ENCODE measurements around the gene HRCT1.
A peak's percentile ranks its signal among the peaks of the same experiment; 100 is the strongest.
"Not testable (repeated sequence)": the region's sequence is repeated elsewhere in the genome, so short reads cannot be mapped to it uniquely, and the experiment has no call there.

The HRCT1 gene

DNA sequence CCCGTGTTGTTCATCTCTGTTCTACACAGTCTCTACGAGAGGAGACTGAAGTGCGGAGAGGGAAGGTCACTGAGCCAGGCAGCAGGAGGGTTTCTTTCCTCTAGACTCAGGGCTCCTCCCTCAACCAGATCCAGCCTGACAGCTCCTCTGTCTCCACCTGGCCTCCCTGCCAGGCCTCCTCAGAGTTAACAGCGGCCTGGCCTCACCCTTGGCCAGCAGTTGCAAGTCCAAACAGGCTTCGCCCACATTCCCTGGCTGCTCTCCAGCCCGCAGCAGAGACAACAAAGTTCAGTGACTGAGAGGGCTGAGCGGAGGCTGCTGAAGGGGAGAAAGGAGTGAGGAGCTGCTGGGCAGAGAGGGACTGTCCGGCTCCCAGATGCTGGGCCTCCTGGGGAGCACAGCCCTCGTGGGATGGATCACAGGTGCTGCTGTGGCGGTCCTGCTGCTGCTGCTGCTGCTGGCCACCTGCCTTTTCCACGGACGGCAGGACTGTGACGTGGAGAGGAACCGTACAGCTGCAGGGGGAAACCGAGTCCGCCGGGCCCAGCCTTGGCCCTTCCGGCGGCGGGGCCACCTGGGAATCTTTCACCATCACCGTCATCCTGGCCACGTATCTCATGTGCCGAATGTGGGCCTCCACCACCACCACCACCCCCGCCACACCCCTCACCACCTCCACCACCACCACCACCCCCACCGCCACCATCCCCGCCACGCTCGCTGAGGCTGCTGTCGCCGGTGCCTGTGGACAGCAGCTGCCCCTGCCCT, at the start of gene HRCT1:
Gene HRCT1 (plus strand): TSS at position 291 of the 768 bp plus-strand sequence. CDS start 86 bp downstream, at position 377.
- no peak for DNase-seq (ENCODE audit: low read depth)

DNA sequence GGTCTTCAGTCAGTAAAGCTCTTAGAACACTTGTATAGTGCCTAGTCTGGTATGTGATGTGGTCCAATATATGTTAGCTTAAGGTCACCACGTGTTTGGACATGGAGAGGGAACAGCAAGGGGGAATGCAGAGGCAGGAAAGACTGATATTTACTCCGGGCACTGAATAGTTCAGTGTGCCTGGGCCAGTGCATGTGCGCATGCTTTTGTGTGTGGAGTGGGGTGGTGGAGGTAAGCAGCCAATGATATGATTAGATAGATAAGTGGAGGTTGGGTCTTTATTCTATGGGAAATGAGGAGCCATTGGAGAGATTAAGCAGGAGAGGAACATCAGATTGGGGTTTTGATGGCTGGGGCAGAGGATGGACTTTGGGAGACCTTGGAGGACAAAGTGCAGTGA, 49.8 kb upstream of the HRCT1 start:
- no peak for DNase-seq (ENCODE audit: low read depth)

DNA sequence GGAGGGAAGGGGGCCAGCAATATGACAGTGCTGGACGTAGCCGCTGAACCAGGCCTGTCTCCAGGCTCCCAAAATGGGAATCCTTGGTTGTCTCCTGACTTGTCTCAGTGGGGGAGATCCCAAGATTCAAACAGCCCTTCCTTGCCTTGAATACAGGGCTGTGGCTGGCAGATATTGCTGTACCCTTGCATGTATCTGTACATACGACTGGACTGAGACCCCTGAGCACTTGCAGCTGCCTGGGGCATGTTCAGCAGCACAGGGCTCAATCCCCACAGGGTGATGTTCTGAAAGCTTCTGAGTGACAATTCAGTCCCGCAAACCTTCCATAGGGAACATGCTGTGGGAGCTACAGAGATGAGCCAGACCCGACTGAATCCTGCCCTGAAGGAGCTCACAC, 49.1 kb upstream of the HRCT1 start:
- no peak for DNase-seq (ENCODE audit: low read depth)

DNA sequence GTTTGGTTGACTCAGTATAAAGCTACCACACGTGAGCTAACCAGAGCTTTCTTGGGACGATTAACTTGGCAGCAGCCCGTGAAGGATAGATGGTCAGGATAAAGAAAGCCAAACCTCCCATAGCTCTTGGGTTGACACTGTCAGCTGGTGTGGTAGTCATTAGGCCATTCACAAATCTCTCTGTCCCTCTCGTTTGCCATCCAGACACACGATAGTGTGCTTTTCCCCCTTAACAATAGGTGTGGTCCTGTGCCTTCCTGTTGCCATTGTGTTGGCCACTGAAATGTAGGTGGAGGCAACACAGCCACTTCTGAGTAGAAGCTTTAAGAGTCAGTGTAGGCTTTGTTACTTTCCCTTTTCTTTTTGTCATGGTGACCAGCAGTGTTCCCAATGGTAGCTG, 47.5 kb upstream of the HRCT1 start:
- DNase-seq (ENCODE audit: low read depth): no peak

DNA sequence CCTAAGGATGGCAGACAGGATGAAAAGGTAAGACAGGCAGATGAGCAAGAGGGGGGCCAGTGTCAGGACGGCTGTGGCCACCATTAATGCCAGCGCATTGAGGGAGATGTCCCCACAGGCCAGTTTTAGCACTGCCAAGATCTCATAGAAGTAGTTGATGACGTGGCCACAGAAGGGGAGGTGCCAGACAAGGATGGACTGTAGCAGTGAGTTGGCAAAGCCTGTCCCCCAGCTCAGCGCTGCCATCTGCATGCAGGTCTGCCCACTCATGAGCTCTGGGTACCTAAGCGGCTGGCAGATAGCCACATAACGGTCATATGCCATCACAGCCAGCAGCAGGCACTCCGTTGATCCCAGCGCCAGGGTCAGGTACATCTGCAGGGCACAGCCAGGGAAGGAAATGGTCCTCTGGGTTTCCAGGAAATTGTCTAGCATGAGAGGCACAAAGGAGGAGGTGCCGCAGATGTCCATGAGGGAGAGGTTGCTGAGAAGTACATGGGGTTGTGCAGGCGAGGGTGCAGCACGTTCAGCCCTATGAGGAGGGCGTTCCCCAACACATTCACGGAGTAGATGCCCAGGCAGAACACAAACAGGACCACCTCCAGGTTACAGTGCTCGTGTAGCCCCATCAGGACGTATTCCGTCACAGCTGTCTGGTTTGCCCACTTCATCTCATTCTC, 46.6 kb upstream of the HRCT1 start:
- no peak for DNase-seq (ENCODE audit: low read depth)

DNA sequence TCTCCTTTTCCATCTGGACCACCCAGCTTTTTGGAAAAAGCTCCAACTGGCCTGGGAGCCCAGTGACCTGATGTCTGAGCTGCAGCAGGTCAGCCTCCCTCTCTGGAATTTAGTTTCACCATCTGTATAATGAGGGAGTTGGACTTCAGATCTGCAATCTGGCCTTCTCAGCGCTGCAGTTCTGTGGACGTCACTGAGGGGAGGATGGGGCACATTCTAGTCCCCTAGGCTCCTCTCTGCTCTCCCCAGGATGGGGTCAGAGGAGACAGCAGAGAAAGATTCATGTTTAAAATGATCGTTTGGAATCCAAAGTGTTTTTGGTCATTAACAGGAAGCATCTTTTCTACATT, 46.0 kb upstream of the HRCT1 start:
- no peak for DNase-seq (ENCODE audit: low read depth)

DNA sequence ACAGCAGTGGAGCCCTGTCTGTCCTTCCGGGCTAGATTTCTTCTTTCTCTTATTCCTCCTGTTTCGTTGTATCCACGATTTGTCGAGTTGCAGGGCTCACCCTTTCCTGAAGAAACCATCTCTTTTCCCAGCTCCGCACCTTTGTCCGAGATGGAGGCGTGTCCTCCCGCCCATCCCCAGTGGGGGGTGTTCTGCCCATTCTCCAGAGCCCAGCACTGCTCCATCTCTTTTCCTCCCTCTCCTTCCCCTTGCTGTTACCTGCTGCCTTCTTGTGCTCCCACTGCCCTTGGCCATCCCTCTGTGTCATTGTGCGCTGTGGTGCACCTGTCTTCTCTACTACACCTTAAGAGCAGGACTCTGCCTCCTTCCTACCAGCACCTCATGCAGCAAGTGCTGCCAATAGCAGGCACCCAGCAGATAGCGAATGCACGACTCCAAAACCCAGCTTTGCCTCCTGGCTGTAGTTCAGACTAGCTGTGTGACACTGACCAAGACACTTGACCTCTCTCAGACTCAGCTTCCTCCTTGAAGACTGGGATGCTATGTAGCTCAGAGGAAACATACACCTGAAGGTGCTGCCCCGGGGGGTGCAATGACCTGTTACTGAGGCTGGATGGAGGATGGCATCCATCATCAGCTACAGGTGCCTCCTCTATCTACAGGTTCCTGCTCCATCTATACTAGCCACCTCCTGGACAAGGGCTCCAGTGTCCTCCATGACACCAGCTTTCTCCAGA, 44.7 kb upstream of the HRCT1 start:
- DNase-seq (ENCODE audit: low read depth): no peak

DNA sequence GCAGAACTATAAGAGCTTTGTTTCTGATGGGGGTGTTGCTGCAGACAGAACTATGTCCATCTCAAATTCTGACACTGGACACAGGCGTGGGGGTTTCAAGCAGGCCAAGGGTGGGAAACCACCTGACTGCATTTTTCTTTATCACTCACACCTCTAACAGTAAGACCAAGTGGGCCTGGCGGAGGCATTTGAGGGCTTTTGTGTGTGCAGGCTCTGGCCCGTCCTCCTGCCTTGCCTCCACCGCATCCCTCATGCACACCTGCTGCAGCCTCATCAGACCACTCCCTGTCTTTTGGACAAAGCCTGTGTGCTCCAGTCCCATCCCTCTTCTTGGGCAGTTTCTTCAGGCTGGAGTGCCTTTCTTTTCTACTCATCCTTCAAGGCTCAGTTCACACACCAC, 43.7 kb upstream of the HRCT1 start:
- no peak for DNase-seq (ENCODE audit: low read depth)

DNA sequence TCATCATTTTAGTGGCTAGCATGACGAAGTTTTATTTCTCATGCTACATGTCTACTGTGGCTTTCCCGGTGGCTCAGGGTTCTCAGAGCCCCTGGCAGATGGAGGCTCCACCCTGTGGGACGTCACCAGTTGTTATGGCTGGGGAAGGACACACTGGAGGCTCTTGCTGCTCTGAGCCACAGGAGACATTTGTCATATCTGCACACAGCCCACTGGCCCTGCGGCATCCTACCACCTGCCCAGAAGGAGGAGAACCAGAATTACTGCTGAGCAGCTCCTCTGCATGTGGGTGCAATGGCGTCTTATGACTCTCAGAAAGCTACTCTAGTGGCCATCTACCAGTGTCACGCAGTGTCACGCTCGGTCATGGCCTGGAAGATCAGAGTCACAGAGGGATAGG, 42.4 kb upstream of the HRCT1 start:
- no peak for DNase-seq (ENCODE audit: low read depth)

DNA sequence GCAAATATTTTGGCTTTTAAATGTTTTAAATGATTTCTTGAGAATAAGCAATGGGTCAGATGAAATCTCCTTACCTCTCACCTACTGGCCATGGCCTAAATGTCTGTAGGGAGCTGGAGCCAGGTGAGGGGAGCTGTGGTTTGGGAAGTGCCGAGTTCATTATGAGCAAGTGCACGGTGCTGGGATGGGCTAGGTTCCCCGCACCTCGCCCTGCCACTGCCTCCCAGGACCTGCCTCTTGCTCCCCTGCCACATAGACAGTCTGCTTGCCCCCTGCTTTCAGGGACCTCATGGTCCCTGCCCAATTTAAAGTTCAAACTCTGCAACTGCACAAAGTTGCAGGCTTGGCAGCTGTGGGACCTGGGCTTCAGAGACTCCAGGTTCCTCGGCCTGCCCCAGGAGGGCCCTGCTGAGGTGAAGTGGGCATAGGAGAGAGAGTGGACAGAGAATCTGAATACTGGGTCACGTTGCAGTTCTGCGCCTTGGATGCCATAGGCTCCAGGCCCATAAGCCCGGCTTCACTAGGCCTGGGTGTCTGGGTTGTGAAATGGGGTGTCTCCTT, 41.2 kb upstream of the HRCT1 start:
- DNase-seq (ENCODE audit: low read depth): no peak

DNA sequence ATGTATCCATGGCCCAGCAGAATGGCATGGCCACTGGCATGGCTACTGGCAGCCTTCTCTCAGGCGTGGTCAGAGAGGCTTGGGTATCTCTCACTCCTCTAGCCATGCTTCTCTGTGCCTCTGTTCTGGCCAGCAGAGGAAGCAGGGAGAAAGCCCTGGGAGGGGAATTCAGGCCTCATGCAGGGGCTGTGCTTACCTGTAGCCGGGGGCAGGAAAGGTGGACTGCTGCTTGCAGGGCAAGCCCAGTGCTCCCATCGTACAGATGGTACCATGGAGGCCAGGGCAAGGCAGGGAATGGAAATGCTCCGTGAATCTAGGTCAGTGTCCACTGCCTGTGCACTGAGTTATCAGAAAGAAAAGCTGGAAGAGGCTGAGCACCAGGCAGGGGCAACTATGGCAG, 38.5 kb upstream of the HRCT1 start:
- no peak for DNase-seq (ENCODE audit: low read depth)

DNA sequence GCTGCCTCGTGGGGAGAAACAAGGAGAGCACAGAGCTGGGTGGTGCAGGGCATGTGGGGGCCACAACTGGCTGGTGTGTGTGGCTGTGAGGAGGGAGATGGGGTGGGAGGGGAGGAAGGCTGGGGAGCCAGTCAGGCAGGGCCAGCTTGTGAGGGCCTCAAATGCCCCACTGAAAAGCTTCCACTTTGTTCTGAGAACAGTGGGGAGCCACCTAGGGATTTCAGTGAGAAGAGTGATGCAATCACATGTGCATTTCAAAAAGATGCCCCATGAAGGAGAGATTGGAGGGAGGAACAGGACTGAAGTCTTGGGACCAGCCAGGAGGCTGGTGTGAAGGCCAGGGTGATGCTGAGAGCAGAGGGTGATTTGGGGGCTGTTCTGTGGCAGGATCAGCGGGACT, 37.1 kb upstream of the HRCT1 start:
- DNase-seq (ENCODE audit: low read depth): no peak

DNA sequence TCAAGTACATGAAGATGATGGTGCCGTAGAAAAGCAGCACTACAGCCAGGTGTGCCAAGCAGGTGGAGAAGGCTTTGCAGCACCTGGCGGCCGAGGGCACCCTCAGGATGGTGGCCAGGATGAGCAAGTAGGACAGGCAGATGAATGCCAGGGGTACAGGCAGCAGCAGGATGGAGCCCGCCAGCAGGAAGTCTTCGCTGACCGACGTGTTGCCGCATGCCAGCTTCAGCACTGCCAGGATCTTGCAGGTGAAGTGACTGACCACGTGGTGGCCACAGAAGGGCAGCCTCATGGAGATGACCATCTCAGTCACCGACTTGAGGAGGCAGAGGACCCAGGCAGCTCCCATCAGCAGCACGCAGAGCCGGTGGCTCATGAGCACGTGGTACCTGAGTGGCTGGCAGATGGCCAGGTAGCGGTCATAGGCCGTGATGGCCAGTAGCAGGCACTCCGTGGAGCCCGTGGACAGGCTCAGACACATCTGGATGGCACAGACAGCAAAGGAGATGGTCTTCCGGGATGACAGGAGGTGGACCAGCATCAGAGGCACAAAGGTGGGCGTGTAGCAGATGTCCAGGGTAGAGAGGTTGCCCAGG, 36.3 kb upstream of the HRCT1 start:
- DNase-seq (ENCODE audit: low read depth): no peak

DNA sequence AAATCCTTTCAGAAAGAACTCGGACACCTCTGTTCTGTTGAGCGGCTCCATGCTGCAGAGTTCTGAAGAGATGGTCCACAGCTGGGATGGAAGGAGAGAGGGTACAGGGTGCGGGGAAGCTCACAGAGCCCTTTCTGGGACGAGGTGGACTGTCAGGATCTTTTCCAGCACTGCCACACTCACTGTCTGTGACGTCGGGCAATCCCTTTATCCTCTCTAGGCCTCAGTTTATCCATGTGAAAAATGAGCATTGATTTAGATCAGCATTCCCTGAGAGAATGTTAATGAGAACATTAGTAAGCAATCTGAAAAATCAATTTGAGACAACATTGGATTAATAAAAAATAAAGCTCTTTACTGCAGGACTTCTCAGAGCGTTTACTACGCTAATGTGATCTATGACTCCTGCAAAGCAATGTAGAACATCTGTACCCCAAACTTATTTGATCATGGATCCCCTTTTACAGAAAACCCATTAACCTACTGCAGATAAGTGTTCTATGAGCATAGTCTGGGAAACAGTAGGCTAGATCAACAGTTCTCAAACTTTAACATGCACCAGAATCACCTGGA, 35.6 kb upstream of the HRCT1 start, which contains the start of gene OR13J1:
Gene OR13J1 (minus strand): TSS at position 51 of the 573 bp plus-strand sequence. CDS start 0 bp downstream, at position 51.
- no peak for DNase-seq (ENCODE audit: low read depth)

DNA sequence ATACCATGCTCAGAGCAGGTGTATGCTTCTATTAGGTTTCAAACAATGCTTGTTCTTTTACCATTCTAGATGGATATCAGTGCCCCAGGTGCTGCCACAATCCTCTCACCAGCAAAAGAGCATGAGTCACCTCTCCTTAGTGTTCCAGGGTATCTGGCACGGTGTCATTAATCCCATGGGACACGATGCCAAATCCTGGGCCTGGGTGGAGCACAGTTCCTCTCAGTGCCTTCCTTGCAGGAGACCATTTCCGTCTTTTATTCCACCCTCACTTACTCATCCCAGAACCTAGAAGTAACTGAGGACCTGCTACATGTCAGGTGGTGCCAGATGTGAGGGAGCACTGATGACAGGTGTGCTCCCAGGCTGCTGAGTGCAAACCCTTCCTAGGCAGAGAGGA, 34.5 kb upstream of the HRCT1 start:
- DNase-seq (ENCODE audit: low read depth): no peak

DNA sequence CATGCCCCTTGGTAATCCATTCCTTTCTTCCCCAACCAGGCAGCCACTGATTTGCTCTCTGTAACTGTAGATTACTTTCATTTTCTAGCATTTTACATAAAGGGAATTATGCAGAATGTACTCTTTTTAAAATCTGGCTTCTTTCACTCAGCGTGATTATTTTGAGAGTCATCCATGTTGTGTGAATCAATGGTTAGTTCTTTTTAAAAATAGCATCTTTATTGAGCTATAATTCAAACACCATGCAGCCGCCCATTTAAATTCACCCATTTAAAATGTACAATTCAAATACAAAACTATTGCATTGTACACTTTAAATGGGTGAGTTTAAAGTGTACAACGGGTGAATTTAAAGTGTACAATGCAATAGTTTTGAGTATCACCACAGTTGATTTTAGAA, 33.5 kb upstream of the HRCT1 start:
- no peak for DNase-seq (ENCODE audit: low read depth)

DNA sequence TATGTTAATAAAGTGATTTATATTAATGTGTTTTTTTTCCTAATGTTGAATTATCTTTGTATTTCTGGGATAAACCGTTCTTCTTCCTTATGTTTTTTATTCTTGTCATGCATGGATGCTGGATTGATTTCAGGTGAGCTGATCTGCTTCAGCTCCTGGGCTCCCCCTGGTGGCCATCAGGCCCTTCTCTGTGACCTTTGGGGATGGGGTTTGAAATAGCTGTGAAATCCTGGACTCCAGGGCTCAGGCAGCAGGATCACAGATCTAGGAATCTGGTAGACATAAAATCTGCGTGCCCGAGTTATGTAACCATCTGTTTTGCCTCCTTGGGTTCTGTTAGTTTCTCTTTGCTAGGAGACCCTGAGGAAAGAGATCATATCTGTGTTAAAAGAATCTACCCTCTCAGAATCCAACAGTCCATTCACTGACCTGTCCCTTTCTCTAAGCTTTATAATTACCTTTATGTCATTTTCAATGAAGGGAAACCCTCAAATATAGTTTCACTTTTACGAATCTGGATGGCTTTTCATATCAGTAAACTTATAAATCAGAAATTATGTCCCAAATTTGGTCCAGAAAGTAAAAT, 23.6 kb upstream of the HRCT1 start:
- DNase-seq (ENCODE audit: low read depth): peak; percentile 41

DNA sequence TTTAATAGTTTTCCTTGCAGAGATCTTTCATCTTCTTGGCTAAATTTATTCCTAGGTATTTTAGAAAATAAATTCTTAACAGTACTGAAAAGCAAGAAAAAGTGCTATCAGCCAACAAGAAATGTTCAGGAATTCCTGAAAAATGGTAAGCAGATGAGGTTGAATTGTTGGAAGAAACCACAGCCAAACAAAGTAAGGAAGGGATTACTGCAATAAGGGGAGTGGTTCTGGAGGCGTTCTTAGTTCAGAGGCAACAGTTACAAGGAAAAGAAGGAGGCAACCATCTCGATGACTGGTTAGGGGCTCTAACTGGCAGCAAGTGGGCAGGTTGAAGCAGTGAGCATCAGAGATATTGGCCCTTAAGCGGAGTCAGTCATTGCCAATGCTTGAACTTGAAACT, 23.0 kb upstream of the HRCT1 start:
- no peak for DNase-seq (ENCODE audit: low read depth)

DNA sequence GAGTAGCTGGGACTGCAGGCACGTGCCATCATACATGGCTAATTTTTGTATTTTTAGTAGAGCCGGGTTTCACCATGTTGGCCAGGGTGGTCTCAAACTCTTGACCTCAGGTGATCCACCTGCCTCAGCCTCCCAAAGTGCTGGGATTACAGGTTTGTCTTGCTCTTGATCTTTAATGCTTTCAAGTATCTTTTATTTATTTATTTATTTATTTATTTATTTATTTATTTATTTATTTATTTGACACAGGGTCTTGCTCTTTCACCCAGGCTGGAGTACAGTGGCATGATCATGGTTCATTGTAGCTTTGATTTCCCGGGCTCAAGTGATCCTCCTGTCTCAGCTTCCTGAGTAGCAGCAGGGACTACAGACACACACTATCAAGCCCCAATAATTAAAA, 21.1 kb upstream of the HRCT1 start:
- not testable (repeated sequence) for DNase-seq (ENCODE audit: low read depth)

DNA sequence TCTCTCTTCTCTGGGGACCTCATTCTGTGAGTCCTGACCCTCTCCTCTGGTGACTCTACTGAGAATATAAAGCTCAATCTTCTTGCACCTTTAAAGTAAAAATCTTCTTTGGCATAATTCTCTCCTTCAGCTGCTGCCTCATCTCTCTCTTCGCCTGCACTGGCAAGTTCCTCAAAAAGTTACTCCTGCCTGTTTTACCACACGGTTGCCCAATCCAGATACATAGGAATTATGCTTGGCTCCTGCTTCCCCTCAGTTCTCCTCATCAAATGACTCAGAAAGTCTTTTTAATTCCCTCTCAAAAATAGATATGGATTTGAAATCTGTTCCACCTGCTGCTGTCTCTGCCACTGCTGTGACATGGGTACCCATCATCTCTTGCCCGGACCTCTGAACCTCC, 14.4 kb upstream of the HRCT1 start:
- no peak for DNase-seq (ENCODE audit: low read depth)

DNA sequence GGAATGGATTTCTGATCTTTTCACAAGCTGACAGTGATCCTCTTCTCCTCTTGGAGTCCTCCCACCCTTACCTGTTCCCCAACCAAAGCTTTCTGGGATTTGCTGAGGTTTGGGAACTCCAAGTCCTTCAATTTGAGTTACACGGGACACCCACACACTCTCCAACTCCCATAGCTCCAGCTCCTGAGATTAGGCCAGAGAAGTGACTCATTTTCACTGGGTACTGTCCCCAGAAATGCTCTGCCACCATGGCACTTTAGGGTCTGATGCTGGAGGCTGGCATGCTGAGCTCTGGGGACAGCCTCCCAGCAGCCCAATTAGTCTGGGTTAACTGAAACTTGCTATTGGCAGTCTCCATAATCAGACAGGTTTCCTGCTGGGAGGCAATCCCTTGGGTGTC, 14.0 kb upstream of the HRCT1 start:
- DNase-seq (ENCODE audit: low read depth): no peak

DNA sequence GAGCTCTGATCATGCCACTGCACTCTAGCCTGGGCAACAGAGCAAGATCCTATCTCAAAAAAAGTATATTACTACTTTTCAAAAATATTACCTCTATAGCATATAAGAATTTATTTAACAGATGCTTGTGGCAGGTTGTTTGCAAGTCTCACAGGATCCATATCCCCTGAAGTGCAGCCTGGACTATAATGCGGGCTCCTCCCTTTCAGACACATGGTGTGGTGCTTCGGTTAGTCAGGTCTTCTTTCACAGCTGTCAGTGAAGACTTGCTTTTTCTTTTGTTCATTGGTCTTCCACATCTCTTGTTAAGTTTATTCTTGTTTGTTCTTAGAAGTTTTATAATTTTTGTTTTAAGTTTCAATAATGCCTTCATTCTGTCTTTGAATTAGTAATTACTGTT, 9.4 kb upstream of the HRCT1 start:
- no peak for DNase-seq (ENCODE audit: low read depth)
